HepG2 (cell line): ENCODE measurements around the gene BIRC2. TPM values are rescaled to one million over a fixed set of nuclear protein-coding genes. Genes with fewer than 3 reads are reported as not detected.

Source experiments
- AGO1 ChIP-seq: fragments of 200-400 bp; formaldehyde crosslinking; IDR thresholded peaks from 2 replicates; pipeline ENCODE4 v1.6.1; 2017; ENCODE audit warnings: mild to moderate bottlenecking, low read depth, low read length, moderate library complexity; ENCODE audit not compliant: poor library complexity, severe bottlenecking
- DR1 ChIP-seq: sonication (generic); formaldehyde crosslinking; IDR thresholded peaks from 2 replicates; pipeline ENCODE4 v1.8.0; 2021; ENCODE audit warnings: mild to moderate bottlenecking, missing genetic modification reagents, inconsistent platforms
- EEA1 ChIP-seq: sonication (generic); formaldehyde crosslinking; IDR thresholded peaks from 2 replicates; pipeline ENCODE4 v1.5.1; 2020; ENCODE audit warnings: mild to moderate bottlenecking, missing genetic modification reagents, borderline replicate concordance
- FOXA1 ChIP-seq, 2 experiments: fragments of 450-650 bp in 1 of 2; sonication (generic) in 1 of 2; formaldehyde crosslinking in 1 of 2; IDR thresholded peaks; 2 replicates each; pipeline versions ENCODE4 v1.4.0 to v1.6.1; 2016 to 2020; ENCODE audit warnings: missing genetic modification reagents in 1 of 2
- GRHL1 ChIP-seq: sonication (generic); formaldehyde crosslinking; conservative IDR thresholded peaks from 2 replicates; pipeline ENCODE4 v1.8.0; 2022; ENCODE audit warnings: missing genetic modification reagents
- KAT7 ChIP-seq: IDR thresholded peaks from 2 replicates; pipeline ENCODE4 v1.6.1; 2018; ENCODE audit warnings: borderline replicate concordance, missing compliant biosample characterization
- KDM4B ChIP-seq: sonication (generic); formaldehyde crosslinking; IDR thresholded peaks from 2 replicates; pipeline ENCODE4 v1.4.0; 2020; ENCODE audit warnings: missing genetic modification reagents
- MBNL3 ChIP-seq: fragments of 250-450 bp; sonication (Bioruptor Pico); conservative IDR thresholded peaks from 2 replicates; pipeline ENCODE4 v1.8.0; 2022; ENCODE audit warnings: mild to moderate bottlenecking, inconsistent platforms
- MED13 ChIP-seq: sonication (generic); formaldehyde crosslinking; IDR thresholded peaks from 2 replicates; pipeline ENCODE4 v1.5.0; 2020; ENCODE audit warnings: missing genetic modification reagents
- NR2F1 ChIP-seq, 2 experiments: fragments of 450-650 bp in 1 of 2; formaldehyde crosslinking in 1 of 2; IDR thresholded peaks; 2 replicates each; pipeline versions ENCODE4 v1.5.0 to v1.6.1; 2016 to 2020; ENCODE audit warnings: mild to moderate bottlenecking in 1 of 2, missing compliant biosample characterization in 1 of 2, missing genetic modification reagents in 1 of 2, moderate library complexity in 1 of 2
- PHB2 ChIP-seq: fragments of 450-650 bp; IDR thresholded peaks from 2 replicates; pipeline ENCODE4 v1.6.1; 2018; ENCODE audit not compliant: partially characterized antibody
- SAP130 ChIP-seq: IDR thresholded peaks from 2 replicates; pipeline ENCODE4 v1.6.1; 2016; ENCODE audit warnings: low read depth
- SRY ChIP-seq: sonication (generic); formaldehyde crosslinking; IDR thresholded peaks from 2 replicates; pipeline ENCODE4 v1.8.0; 2022; ENCODE audit warnings: mild to moderate bottlenecking, missing genetic modification reagents
- TAF1 ChIP-seq: sonication (generic); formaldehyde crosslinking; IDR thresholded peaks from 2 replicates; pipeline ENCODE4 v1.4.0; 2020; ENCODE audit warnings: missing genetic modification reagents
- ZBTB26 ChIP-seq: IDR thresholded peaks from 2 replicates; pipeline ENCODE4 v1.6.1; 2016; ENCODE audit warnings: missing compliant biosample characterization, missing genetic modification reagents, borderline replicate concordance
- ZFP41 ChIP-seq: sonication (generic); formaldehyde crosslinking; IDR thresholded peaks from 2 replicates; pipeline ENCODE4 v1.4.0; 2020; ENCODE audit warnings: mild to moderate bottlenecking, missing genetic modification reagents, borderline replicate concordance
- ZNF263 ChIP-seq: sonication (generic); formaldehyde crosslinking; IDR thresholded peaks from 2 replicates; pipeline ENCODE4 v1.4.0; 2020; ENCODE audit warnings: missing genetic modification reagents
- ZNF282 ChIP-seq: fragments of 450-650 bp; IDR thresholded peaks from 2 replicates; pipeline ENCODE4 v1.6.1; 2018; ENCODE audit not compliant: partially characterized antibody
- ZNF512B ChIP-seq: sonication (generic); formaldehyde crosslinking; IDR thresholded peaks from 2 replicates; pipeline ENCODE4 v1.5.1; 2020; ENCODE audit warnings: missing genetic modification reagents, mild to moderate bottlenecking, borderline replicate concordance
- ZNF770 ChIP-seq: sonication (generic); formaldehyde crosslinking; IDR thresholded peaks from 2 replicates; pipeline ENCODE4 v1.5.0; 2020; ENCODE audit warnings: mild to moderate bottlenecking, missing genetic modification reagents
- ZSCAN30 ChIP-seq: sonication (generic); formaldehyde crosslinking; IDR thresholded peaks from 2 replicates; pipeline ENCODE4 v1.5.0; 2020; ENCODE audit warnings: mild to moderate bottlenecking, missing genetic modification reagents
- polyA plus RNA-seq, 8 experiments: library from polyadenylated mRNA; depleted of rRNA in 3 of 8; stranded (reverse) in 7 of 8; unstranded in 1 of 8; fragments of >200 nt; fragmentation: Illumina TruSeq in 4 of 8; extraction: Trizol in 4 of 8; gene quantifications; 2 replicates each; pipeline versions ENCODE4 v1.2.1 to v1.2.3, GENCODE V29; 2011 to 2016; ENCODE audit warnings: low read depth in 4 of 8, missing spikeins in 1 of 8, mixed read lengths in 1 of 8; ENCODE audit not compliant: insufficient read depth in 1 of 8
- total RNA-seq, 5 experiments: library from RNA; depleted of rRNA; stranded (reverse); fragments of >200 nt; fragmentation: Illumina TruSeq; extraction: Trizol; gene quantifications; 2 replicates each; pipeline ENCODE4 v1.2.3, GENCODE V29; 2016; ENCODE audit warnings: low read depth in 1 of 5

The BIRC2 gene
- total and polyA plus RNA-seq, 2 of the 13 experiments (the other 11 are each of a cell fraction or from before 2014, with no cell fraction given), result 61.7 to 62.2 TPM

- TF ChIP-seq EEA1 (CRISPR knock-in tag) (no peak), KAT7 (CRISPR knock-in tag) (no peak), TAF1 (CRISPR knock-in tag) (peak; percentile 42; the same call in 1 of the 2 replicates), MBNL3 (no peak), ZFP41 (CRISPR knock-in tag) (no peak), ZNF512B (CRISPR knock-in tag) (no peak), NR2F1 (CRISPR knock-in tag; IDR thresholded peaks at IDR 0.05) (no peak), SAP130 (CRISPR knock-in tag) (peak; percentile 78), ZNF282 (no peak), SRY (CRISPR knock-in tag) (peak; percentile 87), ZNF263 (CRISPR knock-in tag) (peak; percentile 56; the same call in 1 of the 2 replicates), ZSCAN30 (CRISPR knock-in tag) (no peak), FOXA1 (IDR thresholded peaks at IDR 0.05) (no peak), FOXA1 (CRISPR knock-in tag; IDR thresholded peaks at IDR 0.05) (no peak), AGO1 (no peak), GRHL1 (no peak), DR1 (CRISPR knock-in tag) (0 out of 2 replicates have a peak, but pooled peaks have one; percentile 30), MED13 (CRISPR knock-in tag) (no peak), ZBTB26 (CRISPR knock-in tag) (no peak), ZNF770 (no peak), KDM4B (CRISPR knock-in tag) (no peak), PHB2 (no peak)
Observed at GRCh38 chr11:102317099-102317767, 29.8 kb upstream of the BIRC2 start, which contains the start of gene BIRC3 (continued).
